Astrocyte of the spinal cord (primary cell): ENCODE measurements around the gene USP49.
"Not testable (repeated sequence)": the region's sequence is repeated elsewhere in the genome, so short reads cannot be mapped to it uniquely, and the experiment has no call there.

Source experiments
- DNase-seq: peaks from one replicate; pipeline ENCODE4 v3.0.0; 2011; ENCODE audit warnings: low read depth, low spot score
- H3K4me3 ChIP-seq: 2 replicates; pipeline ENCODE4 v1.5.1; 2011; ENCODE audit warnings: low read depth, mild to moderate bottlenecking, low read length, moderate library complexity
- in situ Hi-C: cut with HindIII; loops from 2 replicates; pipeline ENCODE4 v1.10.0; 2017; ENCODE audit warnings: low sequenced_read_pairs
- TF ChIP-seq, protein P1 (sequence below): IDR thresholded peaks from 2 replicates; pipeline ENCODE4 v1.5.1; 2012; ENCODE audit warnings: low read depth, mild to moderate bottlenecking, low read length, inconsistent platforms

Gene USP49

DNA sequence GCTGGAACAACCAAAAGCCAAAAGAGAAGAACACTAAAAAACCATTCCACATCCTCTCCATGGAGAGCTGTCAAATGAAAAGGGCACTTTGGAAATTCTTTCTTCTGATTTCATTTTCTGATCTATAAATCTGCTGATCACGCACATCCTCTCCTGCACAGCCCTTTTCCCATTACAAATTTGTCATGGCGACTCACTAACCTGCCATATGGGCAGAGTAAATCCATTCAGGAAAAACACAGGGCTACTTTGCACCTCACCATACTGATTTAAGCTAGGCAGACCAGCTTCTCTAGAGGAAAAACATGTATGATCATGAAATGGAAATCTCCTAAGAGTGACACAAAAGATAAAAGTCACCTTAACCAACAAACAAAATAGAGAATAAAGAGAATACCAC lies 81.7 kb downstream of the USP49 start:
- in situ Hi-C loops, result no loop called here
- TF ChIP-seq, protein P1, sequence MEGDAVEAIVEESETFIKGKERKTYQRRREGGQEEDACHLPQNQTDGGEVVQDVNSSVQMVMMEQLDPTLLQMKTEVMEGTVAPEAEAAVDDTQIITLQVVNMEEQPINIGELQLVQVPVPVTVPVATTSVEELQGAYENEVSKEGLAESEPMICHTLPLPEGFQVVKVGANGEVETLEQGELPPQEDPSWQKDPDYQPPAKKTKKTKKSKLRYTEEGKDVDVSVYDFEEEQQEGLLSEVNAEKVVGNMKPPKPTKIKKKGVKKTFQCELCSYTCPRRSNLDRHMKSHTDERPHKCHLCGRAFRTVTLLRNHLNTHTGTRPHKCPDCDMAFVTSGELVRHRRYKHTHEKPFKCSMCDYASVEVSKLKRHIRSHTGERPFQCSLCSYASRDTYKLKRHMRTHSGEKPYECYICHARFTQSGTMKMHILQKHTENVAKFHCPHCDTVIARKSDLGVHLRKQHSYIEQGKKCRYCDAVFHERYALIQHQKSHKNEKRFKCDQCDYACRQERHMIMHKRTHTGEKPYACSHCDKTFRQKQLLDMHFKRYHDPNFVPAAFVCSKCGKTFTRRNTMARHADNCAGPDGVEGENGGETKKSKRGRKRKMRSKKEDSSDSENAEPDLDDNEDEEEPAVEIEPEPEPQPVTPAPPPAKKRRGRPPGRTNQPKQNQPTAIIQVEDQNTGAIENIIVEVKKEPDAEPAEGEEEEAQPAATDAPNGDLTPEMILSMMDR, result no peak
- DNase-seq, result no peak
- H3K4me3 ChIP-seq, result no peak overlapping the region

DNA sequence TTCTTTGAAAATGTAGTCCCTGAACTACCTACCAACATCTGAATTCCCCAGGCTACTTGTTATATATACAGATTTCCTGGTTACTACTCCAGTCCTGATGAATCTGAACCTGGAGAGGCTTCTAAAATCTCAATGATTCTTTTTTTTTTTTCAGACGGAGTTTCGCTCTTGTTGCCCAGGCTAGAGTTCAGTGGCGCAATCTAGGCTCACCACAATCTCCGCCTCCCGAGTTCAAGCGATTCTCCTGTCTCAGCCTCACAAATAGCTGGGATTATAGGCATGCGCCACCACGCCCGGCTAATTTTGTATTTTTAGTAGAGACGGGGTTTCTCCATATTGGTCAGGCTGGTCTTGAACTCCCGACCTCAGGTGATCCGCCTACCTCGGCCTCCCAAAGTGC lies 83.2 kb downstream of the USP49 start:
- DNase-seq, in situ Hi-C loops, H3K4me3 ChIP-seq: not testable (repeated sequence)

DNA sequence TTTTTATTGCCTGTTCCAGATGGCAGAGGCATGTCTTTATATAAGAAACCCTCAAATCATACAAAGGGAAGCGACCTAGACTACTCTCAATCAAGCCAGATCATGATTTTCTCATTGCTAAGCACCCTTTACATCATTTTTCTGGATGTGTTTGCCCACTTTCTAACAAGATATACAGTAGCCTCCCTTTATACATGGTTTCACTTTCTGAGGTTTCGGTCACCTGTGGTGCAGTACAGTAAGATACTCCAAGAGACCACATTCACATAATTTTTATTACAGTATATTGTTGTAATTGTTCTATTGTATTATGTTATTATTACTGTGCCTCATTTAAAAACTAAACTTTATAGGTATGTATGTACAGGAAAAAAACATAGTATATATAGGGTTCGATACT lies 84.1 kb downstream of the USP49 start:
- in situ Hi-C loops, result no loop called here
- TF ChIP-seq, protein P1, result no peak
- no peak overlapping the region for H3K4me3 ChIP-seq
- DNase-seq, result no peak

DNA sequence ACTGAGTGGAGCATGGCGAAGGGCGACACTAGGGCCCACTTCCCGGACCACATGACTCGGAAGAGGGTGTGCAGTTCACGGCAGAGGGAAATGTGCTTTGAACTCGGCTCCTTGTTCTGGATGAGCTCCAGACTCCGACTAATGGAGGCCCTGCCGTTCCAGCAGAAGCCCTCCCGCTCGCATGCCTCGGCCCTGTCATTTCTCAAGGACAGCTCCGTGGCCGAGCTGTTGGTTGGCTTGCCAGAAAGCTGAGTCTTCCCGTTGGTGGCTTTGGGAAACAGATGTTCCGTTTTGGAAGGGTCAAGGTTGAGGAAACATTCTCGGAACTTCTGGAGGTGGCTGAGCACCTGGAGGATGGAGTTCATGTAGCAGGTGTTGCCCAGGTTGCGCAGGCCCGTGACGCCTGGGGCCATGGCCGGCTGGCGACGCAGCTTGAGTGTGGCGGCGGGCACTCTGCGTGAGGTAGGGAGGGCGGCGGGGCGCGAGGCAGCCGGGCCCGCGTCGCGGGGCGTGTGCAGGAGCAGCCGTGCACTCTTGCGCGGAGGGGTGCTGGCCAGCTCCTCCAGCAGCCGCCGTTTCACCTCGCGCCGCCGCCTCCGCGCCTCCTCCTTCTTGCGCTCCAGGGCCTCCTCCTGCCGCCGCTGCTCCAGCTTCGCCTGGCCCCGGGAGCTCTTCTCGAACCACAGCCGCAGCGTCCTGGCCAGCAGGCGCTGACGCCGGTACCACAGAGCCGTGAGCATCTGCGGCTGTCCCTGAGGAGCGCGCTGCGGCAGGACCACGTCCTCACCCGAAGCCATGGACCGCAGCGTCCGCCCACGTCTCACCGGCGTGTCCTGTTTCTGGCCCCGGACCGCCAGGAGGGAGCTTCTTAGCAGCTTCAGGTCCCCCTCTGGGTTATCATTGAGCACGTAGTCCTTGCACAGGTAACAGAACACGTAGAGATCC lies 89.1 kb downstream of the USP49 start:
- in situ Hi-C loops, result no loop called here
- no peak for DNase-seq
- H3K4me3 ChIP-seq, result no peak overlapping the region
- TF ChIP-seq, protein P1, result no peak

DNA sequence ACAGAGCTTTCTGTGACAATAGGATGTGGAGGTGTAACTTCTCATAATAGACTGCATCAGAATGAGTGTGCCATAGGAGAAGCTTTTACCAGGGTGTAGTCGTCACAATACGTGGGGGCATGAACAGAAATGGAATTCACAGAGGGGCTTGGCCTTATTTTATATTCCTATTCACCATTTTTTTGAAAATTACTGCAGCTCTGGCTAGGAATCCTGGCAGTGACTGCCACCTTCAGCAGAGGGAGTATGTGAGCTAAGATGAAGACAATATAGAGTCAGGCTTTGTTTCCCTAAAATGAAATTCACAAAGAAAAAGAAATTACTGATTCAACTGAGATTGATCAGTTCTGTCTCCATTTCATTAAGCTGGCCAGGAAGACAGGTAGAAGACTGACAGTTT lies 93.8 kb downstream of the USP49 start:
- H3K4me3 ChIP-seq, result no peak overlapping the region
- TF ChIP-seq, protein P1, result peak; percentile 79
- DNase-seq, result peak; percentile 47
- in situ Hi-C loops, result no loop called here

DNA sequence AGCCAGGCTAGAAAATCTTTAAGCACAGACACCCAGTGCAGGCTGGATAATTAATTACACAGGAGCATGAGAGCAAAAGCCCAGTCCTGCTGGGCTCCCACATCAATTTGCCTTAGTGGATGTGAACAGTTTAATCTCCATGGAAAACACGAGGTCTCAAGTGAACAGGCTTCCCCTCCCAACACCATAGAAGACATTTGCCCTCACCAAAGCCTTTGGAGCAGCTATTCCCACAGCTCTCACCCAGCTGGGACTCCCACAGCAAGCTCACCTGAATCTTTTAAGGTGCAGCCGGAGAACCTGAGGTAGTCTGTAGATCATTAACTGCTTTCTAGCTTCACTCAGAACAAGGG lies 95.6 kb downstream of the USP49 start:
- DNase-seq, result no peak
- in situ Hi-C loops, result no loop called here
- H3K4me3 ChIP-seq, result no peak overlapping the region
- TF ChIP-seq, protein P1, result no peak

DNA sequence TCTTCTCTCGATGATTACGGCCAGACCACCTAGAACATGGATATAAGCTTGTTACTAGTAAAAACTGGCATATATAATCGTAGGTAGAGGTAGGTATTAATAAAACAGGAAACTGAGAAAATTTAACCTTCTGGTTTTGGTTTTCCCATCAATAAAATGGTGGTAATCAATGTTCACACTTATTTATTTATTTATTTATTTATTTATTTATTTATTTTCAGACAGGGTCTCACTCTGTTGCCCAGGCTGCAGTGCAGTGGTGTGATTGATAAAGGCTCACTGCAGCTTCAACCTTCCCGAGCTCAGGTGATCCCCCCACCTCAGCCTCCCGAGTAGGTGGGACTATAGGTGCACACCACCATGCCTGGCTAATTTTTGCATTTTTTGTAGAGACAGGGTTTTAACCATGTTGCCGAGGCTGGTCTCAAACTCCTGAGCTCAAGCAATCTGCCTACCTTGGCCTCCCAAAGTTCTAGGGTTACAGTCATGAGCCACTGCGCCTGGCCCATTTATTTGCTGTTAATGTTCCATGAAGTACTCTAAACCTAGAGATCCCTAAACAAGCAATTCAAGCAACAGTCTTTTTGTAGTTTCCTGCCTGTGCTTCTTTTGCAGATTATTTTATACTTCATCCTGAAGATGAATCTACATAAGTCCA lies 96.1 kb downstream of the USP49 start:
- H3K4me3 ChIP-seq, result no peak overlapping the region
- no peak for DNase-seq
- in situ Hi-C loops, result no loop called here
- TF ChIP-seq, protein P1, result no peak
